Hepatocyte (in vitro differentiated cells): ENCODE data around the gene MYRF.

Experiments used
- EZH2 ChIP-seq: fragments of 200-600 bp; sonication (generic); IDR thresholded peaks from 2 replicates; pipeline ENCODE4 v1.6.1; 2016; ENCODE audit warnings: antibody characterized with exemption, mild to moderate bottlenecking, borderline replicate concordance
- EZH2phosphoT487 ChIP-seq: fragments of 200-600 bp; sonication (generic); IDR thresholded peaks from one replicate; pipeline ENCODE4 v1.6.1; 2018; ENCODE audit warnings: antibody characterized with exemption, mild to moderate bottlenecking, low read depth, moderate library complexity; ENCODE audit not compliant: unreplicated experiment, severe bottlenecking
- TF ChIP-seq, protein P1 (sequence below): fragments of 200-600 bp; sonication (generic); IDR thresholded peaks from 2 replicates; pipeline ENCODE4 v1.5.1; 2016; ENCODE audit warnings: antibody characterized with exemption, mild to moderate bottlenecking; ENCODE audit not compliant: poor library complexity

DNA sequence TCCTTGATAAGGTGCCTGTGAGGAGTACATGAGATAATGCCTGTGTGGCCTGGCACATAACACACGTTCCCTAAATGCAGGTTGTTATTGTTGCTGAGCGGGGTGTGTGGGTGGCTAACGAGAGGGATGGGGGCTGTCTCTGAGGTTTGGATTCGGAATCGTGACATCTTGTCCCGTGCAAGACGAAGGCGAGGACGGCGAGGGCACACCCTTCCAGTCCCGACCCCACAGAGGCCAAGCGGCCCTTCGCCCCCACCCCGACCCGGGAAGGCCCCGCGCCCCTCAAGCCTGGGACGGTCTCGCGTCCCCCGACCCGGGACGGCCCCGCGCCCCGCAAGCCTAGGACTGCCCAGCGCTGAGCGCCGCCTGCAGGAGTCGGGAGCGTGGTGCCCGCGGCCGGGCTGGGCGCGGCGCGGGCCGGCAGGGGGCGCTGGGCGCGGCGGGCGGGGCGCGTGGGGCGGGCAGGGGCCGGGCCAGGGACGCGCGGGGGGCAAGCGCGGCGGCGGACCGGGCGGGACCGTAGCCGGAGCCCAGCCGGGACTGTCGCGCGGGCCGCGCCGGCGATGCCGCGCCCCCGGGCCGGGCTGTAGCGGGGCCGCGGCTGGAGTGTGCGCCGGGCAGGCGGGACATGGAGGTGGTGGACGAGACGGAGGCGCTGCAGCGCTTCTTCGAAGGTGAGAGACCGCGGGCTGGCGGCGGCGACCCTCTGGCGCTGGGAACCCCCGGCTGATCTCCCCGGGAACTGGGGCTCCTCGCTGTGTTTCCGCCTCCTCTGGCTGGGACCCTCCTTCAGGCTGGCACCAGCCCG is at the start of gene MYRF:
- TF ChIP-seq, protein P1, sequence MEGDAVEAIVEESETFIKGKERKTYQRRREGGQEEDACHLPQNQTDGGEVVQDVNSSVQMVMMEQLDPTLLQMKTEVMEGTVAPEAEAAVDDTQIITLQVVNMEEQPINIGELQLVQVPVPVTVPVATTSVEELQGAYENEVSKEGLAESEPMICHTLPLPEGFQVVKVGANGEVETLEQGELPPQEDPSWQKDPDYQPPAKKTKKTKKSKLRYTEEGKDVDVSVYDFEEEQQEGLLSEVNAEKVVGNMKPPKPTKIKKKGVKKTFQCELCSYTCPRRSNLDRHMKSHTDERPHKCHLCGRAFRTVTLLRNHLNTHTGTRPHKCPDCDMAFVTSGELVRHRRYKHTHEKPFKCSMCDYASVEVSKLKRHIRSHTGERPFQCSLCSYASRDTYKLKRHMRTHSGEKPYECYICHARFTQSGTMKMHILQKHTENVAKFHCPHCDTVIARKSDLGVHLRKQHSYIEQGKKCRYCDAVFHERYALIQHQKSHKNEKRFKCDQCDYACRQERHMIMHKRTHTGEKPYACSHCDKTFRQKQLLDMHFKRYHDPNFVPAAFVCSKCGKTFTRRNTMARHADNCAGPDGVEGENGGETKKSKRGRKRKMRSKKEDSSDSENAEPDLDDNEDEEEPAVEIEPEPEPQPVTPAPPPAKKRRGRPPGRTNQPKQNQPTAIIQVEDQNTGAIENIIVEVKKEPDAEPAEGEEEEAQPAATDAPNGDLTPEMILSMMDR, result peak; percentile 59
- TF ChIP-seq EZH2phosphoT487 (no peak), EZH2 (no peak)
